Measurements from ENCODE around the gene USP17L15. TPM values are rescaled to one million over a fixed set of nuclear protein-coding genes. Genes with fewer than 3 reads are reported as not detected.
"Not testable (repeated sequence)": the region's sequence is repeated elsewhere in the genome, so short reads cannot be mapped to it uniquely, and the experiment has no call there.

Gene USP17L15
- total RNA-seq, 2 donors from 2014 or later = not detected

DNA sequence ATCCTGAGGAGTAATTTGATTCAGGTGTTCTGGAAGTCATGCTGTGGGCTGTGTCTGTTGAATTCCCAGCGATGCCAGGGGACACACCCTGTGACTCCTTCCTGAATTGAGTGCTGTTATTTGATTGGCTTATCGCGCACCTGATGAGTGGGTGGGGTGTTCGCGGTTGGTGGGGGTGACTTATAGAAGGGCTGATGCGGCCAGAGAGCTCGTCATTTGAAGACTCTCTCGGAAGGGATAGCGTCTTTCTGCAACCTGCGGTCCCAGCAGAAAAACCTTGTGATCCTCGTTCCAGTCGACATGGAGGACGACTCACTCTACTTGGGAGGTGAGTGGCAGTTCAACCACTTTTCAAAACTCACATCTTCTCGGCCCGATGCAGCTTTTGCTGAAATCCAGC lies 23.6 kb downstream of the USP17L15 start, which contains the start of gene USP17L20:
USP17L20 (plus strand) TSS at position 301 of the 400 bp plus-strand sequence; CDS start at position 301, 0 bp downstream.
- DNase-seq (ENCODE audit: low spot score); H3K4me3 ChIP-seq; H3K4me1 ChIP-seq (ENCODE audit: control insufficient read depth in 1 of 2, low read depth in 2 of 2); H3K27ac ChIP-seq; ATAC-seq (ENCODE audit: insufficient number of reproducible peaks, low FRiP score, low read depth); H3K9me3 ChIP-seq; H3K36me3 ChIP-seq; H3K27me3 ChIP-seq (replicated peaks; ENCODE audit: insufficient read depth): not testable (repeated sequence)

DNA sequence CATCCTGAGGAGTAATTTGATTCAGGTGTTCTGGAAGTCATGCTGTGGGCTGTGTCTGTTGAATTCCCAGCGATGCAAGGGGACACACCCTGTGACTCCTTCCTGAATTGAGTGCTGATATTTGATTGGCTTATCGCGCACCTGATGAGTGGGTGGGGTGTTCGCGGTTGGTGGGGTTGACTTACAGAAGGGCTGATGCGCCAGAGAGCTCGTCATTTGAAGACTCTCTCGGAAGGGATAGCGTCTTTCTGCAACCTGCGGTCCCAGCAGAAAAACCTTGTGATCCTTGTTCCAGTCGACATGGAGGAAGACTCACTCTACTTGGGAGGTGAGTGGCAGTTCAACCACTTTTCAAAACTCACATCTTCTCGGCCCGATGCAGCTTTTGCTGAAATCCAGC lies 28.4 kb downstream of the USP17L15 start, which contains the start of gene USP17L21:
USP17L21 (plus strand) TSS at position 301 of the 400 bp plus-strand sequence; CDS start at position 301, 0 bp downstream.
- H3K4me1 ChIP-seq (ENCODE audit: control insufficient read depth in 1 of 2, low read depth in 2 of 2); H3K9me3 ChIP-seq; H3K27me3 ChIP-seq (replicated peaks; ENCODE audit: insufficient read depth); H3K4me3 ChIP-seq; H3K27ac ChIP-seq; DNase-seq (ENCODE audit: low spot score); H3K36me3 ChIP-seq; ATAC-seq (ENCODE audit: insufficient number of reproducible peaks, low FRiP score, low read depth): not testable (repeated sequence)

DNA sequence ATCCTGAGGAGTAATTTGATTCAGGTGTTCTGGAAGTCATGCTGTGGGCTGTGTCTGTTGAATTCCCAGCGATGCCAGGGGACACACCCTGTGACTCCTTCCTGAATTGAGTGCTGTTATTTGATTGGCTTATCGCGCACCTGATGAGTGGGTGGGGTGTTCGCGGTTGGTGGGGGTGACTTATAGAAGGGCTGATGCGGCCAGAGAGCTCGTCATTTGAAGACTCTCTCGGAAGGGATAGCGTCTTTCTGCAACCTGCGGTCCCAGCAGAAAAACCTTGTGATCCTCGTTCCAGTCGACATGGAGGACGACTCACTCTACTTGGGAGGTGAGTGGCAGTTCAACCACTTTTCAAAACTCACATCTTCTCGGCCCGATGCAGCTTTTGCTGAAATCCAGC lies 33.1 kb downstream of the USP17L15 start, which contains the start of gene USP17L22:
USP17L22 (plus strand) TSS at position 301 of the 400 bp plus-strand sequence; CDS start at position 301, 0 bp downstream.
- not testable (repeated sequence) for H3K4me1 ChIP-seq (ENCODE audit: control insufficient read depth in 1 of 2, low read depth in 2 of 2); H3K4me3 ChIP-seq; H3K36me3 ChIP-seq; H3K9me3 ChIP-seq; H3K27ac ChIP-seq; ATAC-seq (ENCODE audit: insufficient number of reproducible peaks, low FRiP score, low read depth); DNase-seq (ENCODE audit: low spot score); H3K27me3 ChIP-seq (replicated peaks; ENCODE audit: insufficient read depth)

DNA sequence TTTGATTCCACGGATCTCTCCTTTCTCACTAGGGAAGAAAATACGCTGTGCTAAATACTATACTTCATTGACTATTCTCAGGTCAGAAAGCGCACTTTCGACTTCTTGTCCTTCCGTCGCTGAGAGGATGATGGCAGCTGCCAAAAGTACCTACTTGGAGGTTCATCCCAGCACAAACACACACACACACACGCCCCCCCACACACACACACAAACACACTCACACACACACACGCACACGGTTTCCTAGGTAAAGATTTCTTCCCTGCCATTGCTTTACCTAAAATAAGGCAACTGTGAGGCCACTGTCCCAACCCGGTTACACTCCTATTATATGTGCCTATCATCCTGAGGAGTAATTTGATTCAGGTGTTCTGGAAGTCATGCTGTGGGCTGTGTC lies 37.5 kb downstream of the USP17L15 start:
- not testable (repeated sequence) for H3K4me1 ChIP-seq (ENCODE audit: control insufficient read depth in 1 of 2, low read depth in 2 of 2); H3K27ac ChIP-seq; H3K4me3 ChIP-seq; H3K27me3 ChIP-seq (replicated peaks; ENCODE audit: insufficient read depth); H3K9me3 ChIP-seq; H3K36me3 ChIP-seq; ATAC-seq (ENCODE audit: insufficient number of reproducible peaks, low FRiP score, low read depth)
- peak; percentile 71 for DNase-seq (ENCODE audit: low spot score)

Other genes starting within 250 kb of the USP17L15 start
- gene FAM90A26, start 64.0 kb upstream of the USP17L15 start, total RNA-seq = not detected
- gene USP17L10, start 23.7 kb upstream of the USP17L15 start, total RNA-seq = not detected
- not detected for gene USP17L11, start 19.0 kb upstream of the USP17L15 start, total RNA-seq
- gene USP17L12, start 14.2 kb upstream of the USP17L15 start, total RNA-seq = not detected
- not detected for gene USP17L13, start 9.5 kb upstream of the USP17L15 start, total RNA-seq
- gene USP17L17, start 9.5 kb downstream of the USP17L15 start, total RNA-seq = not detected
- gene USP17L18, start 14.2 kb downstream of the USP17L15 start, total RNA-seq = not detected
- not detected for gene USP17L19, start 19.0 kb downstream of the USP17L15 start, total RNA-seq
- not detected for gene USP17L20, start 23.7 kb downstream of the USP17L15 start, total RNA-seq
- gene USP17L21, start 28.5 kb downstream of the USP17L15 start, total RNA-seq = not detected
- not detected for gene USP17L22, start 33.2 kb downstream of the USP17L15 start, total RNA-seq
- not detected for gene USP17L24, start 90.8 kb downstream of the USP17L15 start, total RNA-seq
- gene USP17L25, start 95.5 kb downstream of the USP17L15 start, total RNA-seq = not detected
- gene USP17L26, start 100.3 kb downstream of the USP17L15 start, total RNA-seq = not detected
- not detected for gene USP17L5, start 105.0 kb downstream of the USP17L15 start, total RNA-seq
- not detected for gene USP17L27, start 109.8 kb downstream of the USP17L15 start, total RNA-seq
- not detected for gene USP17L28, start 114.5 kb downstream of the USP17L15 start, total RNA-seq
- gene USP17L29, start 119.3 kb downstream of the USP17L15 start, total RNA-seq = not detected
- gene USP17L30, start 128.7 kb downstream of the USP17L15 start, total RNA-seq = not detected
- gene DEFB131A, start 210.0 kb downstream of the USP17L15 start, total RNA-seq = not detected

Data from thoracic aorta (tissue), 2 donors.